ENCODE results near the gene ABCA8. TPM values are rescaled to one million over a fixed set of nuclear protein-coding genes. Genes with fewer than 3 reads are reported as not detected.

Gene ABCA8
- total RNA-seq, 4 donors from 2014 or later: 235 to 365 (median 316) TPM

DNA sequence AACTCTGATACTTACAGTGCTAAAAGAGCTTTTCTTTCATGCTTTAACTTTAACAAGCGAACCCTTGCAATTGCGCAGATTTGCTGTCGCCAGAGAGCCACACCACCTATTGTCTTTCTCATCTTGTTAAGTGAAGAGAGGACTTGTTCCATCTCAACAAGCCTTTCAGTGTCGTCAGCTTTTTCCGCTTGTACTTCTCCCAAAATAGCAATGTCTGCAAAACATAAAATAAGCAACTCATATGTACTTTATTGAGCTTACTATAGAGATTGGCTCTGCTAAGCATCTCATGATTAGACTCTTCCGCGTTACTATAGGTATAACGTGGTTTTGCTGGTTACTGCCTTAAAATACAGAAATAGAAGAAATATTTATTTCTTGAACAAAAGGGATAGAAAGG, 51.9 kb downstream of the ABCA8 start:
- DNase-seq (ENCODE audit: low spot score in 2 of 2): no peak
- Histone ChIP-seq H3K4me3 (no peak overlapping the region), H3K9me3 (peaks cover 0 to 12% (median 0%) of the 10 kb centered on the region in 4 donors), H3K4me1 (peaks cover 0 to 27% (median 9%) of the 10 kb centered on the region in 4 donors), H3K36me3 (peaks cover 0 to 49% (median 0%) of the 10 kb centered on the region in 3 donors), H3K27me3 (no peaks in the 10 kb centered on the region), H3K27ac (peak overlapping the region in 2 of 4 donors; percentile 36 to 91)
- WGBS, 2 donors: 58 to 74% methylated on average over 8 of the region's 8 CpGs
- TF ChIP-seq, protein P1, sequence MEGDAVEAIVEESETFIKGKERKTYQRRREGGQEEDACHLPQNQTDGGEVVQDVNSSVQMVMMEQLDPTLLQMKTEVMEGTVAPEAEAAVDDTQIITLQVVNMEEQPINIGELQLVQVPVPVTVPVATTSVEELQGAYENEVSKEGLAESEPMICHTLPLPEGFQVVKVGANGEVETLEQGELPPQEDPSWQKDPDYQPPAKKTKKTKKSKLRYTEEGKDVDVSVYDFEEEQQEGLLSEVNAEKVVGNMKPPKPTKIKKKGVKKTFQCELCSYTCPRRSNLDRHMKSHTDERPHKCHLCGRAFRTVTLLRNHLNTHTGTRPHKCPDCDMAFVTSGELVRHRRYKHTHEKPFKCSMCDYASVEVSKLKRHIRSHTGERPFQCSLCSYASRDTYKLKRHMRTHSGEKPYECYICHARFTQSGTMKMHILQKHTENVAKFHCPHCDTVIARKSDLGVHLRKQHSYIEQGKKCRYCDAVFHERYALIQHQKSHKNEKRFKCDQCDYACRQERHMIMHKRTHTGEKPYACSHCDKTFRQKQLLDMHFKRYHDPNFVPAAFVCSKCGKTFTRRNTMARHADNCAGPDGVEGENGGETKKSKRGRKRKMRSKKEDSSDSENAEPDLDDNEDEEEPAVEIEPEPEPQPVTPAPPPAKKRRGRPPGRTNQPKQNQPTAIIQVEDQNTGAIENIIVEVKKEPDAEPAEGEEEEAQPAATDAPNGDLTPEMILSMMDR (IDR thresholded peaks at IDR 0.05): no peak
- TF ChIP-seq EP300 (IDR thresholded peaks at IDR 0.05) (no peak), POLR2A (IDR thresholded peaks at IDR 0.05) (no peak)

DNA sequence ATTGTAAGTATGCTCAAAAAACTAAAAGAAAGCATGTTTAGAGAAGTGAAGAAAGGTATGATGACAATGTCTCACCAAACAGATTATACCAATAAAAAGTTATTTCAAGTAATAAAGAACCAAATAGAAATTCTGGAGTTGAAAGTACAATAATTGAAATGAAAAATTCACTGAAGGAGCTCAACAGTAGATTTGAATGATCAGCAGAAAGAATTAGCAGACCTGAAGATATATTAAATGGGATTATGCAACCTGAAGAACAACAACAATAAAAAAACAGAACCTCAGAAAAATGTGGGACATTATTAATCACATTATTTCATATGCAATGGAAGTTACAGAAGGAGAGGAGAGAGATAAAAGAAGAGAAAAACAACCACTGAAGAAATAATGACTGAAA, 57.6 kb downstream of the ABCA8 start:
- H3K4me3 ChIP-seq: no peak overlapping the region
- H3K27ac ChIP-seq: no peak overlapping the region
- H3K4me1 ChIP-seq: no peaks in the 10 kb centered on the region
- DNase-seq (ENCODE audit: low spot score in 2 of 2): no peak
- TF ChIP-seq, protein P1 (IDR thresholded peaks at IDR 0.05): no peak
- no peak for TF ChIP-seq EP300 (IDR thresholded peaks at IDR 0.05)
- no peak for TF ChIP-seq POLR2A (IDR thresholded peaks at IDR 0.05)
- H3K36me3 ChIP-seq: peaks cover 0 to 75% (median 0%) of the 10 kb centered on the region in 3 donors
- peaks cover 0 to 23% (median 0%) of the 10 kb centered on the region in 4 donors for H3K9me3 ChIP-seq
- no peaks in the 10 kb centered on the region for H3K27me3 ChIP-seq

DNA sequence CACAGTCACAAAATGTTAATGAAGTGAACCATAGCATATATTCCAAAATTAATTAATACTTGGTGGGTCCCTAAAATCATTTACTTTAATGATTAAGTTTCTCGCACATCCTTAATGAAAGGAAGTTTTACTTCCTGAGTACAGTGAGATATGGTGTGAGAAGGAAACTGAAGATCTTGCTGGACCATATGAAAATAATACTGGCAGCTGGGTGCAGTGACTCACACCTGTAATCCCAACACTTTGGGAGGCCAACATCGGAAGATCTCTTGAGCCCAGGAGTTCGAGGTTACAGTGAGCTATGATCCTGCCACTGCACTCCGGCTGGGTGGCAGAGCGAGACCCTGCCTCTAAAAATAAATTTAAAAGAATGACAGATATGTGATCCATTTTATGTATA, 62.5 kb downstream of the ABCA8 start:
- no peak for DNase-seq (ENCODE audit: low spot score in 2 of 2)
- Histone ChIP-seq H3K36me3 (peaks cover 0 to 61% (median 0%) of the 10 kb centered on the region in 3 donors), H3K9me3 (peaks cover 0 to 6% (median 0%) of the 10 kb centered on the region in 4 donors), H3K27me3 (no peaks in the 10 kb centered on the region), H3K4me1 (no peaks in the 10 kb centered on the region), H3K4me3 (no peak overlapping the region), H3K27ac (no peak overlapping the region)
- WGBS, 2 donors: 74 to 80% methylated on average over 5 of the region's 5 CpGs
- TF ChIP-seq, protein P1 (IDR thresholded peaks at IDR 0.05): no peak
- TF ChIP-seq EP300 (IDR thresholded peaks at IDR 0.05): no peak
- no peak for TF ChIP-seq POLR2A (IDR thresholded peaks at IDR 0.05)

DNA sequence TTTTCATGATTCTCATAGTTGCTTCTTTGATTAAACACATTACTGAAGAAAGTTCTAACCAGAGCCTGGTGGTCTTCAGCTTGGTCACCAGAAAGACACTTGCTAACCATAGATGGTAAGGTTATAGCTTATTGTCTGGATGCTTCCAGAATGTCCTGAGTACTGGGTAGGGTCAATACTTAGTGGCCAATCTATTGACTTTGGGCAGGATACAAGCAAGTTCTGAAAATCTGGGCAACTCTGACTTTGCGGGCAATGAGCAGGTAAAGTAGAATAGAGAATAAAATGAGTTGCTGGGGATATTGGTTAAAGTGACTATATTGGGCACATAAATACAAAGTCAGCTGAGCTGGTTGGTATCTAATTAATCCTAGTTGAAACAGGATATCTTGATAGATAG, 63.0 kb downstream of the ABCA8 start:
- 95 to 100% methylated on average over 1 of the region's 1 CpG for WGBS, 2 donors

DNA sequence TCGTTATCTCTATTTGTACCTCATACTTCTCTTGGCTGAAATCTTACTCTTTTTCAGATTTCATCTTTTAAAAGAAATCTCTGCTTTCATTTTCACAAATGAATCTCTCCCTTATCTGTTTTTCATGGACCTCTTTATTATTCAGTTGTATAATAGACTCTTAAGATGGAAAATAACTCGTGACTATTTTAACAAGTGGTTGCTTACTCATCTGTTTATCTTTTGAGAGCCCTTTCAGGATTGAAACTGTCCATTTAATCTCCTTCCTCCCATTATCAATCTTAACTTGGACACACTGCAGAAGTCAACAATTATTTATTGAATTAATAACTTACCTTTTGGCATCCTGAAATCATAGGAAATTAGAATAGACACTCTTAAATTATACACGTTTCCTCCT, 68.8 kb downstream of the ABCA8 start:
- H3K27me3 ChIP-seq: no peaks in the 10 kb centered on the region
- whole genome bisulfite sequencing, 2 donors: 73 to 76% methylated on average over 3 of the region's 3 CpGs

More for the DNA sequence above, 63.0 kb downstream of the ABCA8 start:
- Histone ChIP-seq H3K4me1 (no peaks in the 10 kb centered on the region), H3K4me3 (no peak overlapping the region), H3K9me3 (peaks cover 0 to 1% (median 0%) of the 10 kb centered on the region in 4 donors), H3K36me3 (peaks cover 0 to 59% (median 0%) of the 10 kb centered on the region in 3 donors), H3K27ac (no peak overlapping the region), H3K27me3 (no peaks in the 10 kb centered on the region)
- DNase-seq (ENCODE audit: low spot score in 2 of 2): no peak
- TF ChIP-seq POLR2A (IDR thresholded peaks at IDR 0.05): no peak
- TF ChIP-seq, protein P1 (IDR thresholded peaks at IDR 0.05): no peak
- TF ChIP-seq EP300 (IDR thresholded peaks at IDR 0.05): no peak

More for the DNA sequence above, 68.8 kb downstream of the ABCA8 start:
- H3K4me1 ChIP-seq: no peaks in the 10 kb centered on the region
- no peak overlapping the region for H3K4me3 ChIP-seq
- TF ChIP-seq POLR2A (IDR thresholded peaks at IDR 0.05) (no peak), EP300 (IDR thresholded peaks at IDR 0.05) (no peak)
- TF ChIP-seq, protein P1 (IDR thresholded peaks at IDR 0.05): no peak
- H3K9me3 ChIP-seq: no peaks in the 10 kb centered on the region
- no peak for DNase-seq (ENCODE audit: low spot score in 2 of 2)
- H3K27ac ChIP-seq: no peak overlapping the region
- peaks cover 3 to 88% (median 3%) of the 10 kb centered on the region in 3 donors for H3K36me3 ChIP-seq
